HG03378 (cell line): Measurements from ENCODE around the gene GYS1.
"Not testable (repeated sequence)": the region's sequence is repeated elsewhere in the genome, so short reads cannot be mapped to it uniquely, and the experiment has no call there.

Experiments used
- ATAC-seq: cut with Tn5 transposase; IDR thresholded peaks from one replicate; pipeline ENCODE4 v1.9.1; 2021; ENCODE audit warnings: mild to moderate bottlenecking, moderate library complexity; ENCODE audit not compliant: unreplicated experiment

GYS1 gene

DNA sequence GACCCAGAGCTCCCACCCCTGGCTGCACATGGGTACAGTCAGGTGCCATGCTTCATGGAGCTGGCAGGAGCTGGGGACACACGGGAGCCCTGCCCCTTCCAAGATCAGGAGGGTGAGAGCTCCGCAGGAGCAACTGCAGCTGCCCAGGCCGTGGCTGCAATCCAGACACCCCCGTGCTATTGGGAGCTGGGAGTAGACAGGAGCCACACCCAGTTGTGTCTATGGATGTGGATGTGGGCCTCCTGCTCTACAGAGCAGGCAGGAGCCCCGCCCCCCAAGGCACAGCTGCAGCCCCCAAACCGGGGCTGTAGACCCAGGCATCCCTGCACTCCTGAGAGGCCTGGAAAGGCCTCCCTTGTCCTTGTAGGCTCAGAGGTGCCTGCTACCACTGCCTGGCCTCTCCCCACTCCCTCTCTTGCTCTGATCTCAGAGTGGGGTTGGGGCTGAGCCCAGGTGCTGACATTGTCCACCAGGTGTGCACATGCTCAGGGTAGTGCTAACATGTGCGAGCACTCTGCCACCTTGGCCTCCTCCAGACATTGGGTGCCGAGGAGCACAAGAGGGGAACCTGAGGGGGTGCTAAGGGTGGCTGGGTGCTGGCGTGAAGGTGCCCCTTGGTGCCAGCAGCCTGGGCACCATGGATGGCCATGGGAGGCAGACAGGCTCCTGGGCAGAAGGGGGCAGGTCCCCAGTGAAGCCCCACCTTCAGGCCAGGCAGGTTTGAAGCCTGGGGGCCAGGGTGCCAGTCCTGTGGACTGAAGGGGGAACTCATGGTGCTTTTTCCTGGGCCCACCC is 46.4 kb downstream of the GYS1 start:
- ATAC-seq: no peak

DNA sequence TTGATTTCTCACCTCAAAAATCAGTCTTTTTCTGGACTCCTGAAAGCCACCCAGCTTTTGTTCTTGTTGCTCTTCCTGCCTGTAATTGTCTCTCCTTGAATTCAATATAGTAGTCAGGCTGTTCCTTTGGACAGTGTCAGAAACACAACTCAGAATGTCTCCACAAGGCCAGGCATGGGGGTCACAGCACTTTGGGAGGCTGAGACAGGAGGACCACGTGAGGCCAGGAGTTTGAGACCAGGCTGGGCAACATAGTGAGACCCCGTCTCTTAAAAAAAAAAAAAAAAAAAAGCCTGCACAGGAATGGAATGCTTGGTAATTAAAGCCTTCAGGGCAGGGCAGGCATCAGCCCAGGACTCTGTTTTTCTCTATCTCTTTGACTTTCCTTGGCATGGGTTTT is 47.3 kb downstream of the GYS1 start:
- no peak for ATAC-seq

DNA sequence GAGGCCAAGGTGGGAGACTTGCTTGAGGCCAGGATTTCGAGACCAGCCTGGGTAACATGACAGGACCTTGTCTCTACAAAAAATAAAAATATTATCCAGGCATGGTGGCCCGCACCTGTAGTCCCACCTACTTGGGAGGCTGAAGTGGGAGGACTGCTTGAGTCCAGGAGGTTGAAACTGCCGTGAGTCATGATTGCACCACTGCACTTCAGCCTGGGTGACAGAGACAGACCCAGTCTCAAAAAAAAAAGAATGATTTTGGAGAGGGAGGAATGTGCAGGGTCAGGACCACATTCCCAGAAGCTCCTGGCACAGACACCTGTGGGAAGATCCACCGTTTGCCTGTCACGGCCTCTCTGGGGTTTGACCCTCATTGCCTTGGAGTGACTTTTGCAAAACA is 47.7 kb downstream of the GYS1 start:
- no peak for ATAC-seq

DNA sequence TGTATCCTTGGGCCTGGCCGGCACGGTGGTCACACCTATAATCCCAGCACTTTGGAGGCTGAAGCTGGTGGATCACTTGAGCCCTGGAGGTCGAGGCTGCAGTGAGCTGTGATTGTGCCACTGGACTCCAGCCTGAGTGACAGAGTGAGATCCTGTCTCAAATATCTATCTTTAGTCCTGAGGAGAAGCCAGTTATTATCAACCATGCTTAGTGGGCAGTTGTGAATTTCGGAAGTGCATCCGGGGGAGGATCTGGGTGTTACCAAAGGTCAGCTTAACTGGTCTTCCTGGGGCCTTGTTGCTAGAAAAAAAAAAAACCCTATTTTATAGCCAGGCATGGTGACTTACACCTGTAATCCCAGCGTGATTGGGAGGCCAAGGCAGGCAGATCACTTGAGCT is 50.0 kb downstream of the GYS1 start:
- no peak for ATAC-seq

DNA sequence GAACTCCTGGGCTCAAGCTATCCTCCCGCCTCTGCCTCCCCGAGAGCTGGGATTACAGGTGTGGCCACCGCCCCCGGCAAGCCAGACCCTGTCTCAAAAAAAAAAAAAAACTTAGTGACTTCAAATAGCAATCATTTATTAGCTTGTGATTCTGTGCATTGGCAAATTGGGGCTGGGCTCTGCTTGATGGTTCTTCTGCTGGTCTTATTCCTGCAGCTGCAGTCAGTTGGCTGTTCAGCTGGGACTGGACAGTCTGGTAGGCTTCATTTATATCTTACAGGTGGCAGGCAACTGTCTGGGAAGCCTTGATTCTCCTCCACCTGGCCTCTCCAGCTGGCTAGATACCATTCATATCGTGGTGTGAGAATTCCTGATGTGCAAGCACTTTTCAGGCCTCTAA is 52.2 kb downstream of the GYS1 start:
- ATAC-seq: no peak

DNA sequence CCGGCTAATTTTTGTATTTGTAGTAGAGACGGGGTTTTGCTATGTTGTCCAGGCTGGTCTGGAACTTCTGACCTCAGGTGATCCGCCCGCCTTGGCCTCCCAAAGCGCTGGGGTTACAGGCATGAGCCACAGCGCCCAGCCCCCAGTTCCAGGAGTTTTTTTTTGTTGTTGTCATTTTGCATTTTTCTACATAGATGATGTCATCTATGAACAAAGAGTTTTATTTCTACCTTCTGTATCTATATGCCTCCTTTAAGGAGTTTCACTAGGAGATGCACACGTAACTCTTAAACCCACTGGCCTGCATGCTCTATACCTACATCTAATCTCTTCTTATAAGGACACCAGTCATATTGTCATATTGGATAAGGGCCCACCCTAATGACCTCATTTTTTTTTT is 54.9 kb downstream of the GYS1 start:
- ATAC-seq: no peak

DNA sequence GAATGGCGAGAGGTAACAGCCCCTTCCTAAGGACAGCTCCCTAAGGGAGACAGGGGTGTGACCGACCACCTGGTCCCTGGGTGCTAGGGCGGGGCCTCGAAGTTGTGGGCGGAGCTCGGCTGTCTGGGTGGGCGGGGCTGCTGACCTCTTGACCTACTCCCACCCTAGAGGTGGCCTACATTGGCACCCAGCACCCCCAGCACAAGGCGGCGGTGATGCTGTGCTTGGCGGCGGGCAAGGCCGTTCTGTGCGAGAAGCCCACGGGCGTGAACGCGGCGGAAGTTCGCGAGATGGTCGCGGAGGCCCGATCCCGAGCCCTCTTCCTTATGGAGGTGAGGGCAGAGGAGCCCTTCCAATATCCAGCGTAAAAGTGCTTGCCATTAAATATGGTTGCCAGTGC is 57.2 kb downstream of the GYS1 start:
- ATAC-seq: no peak

DNA sequence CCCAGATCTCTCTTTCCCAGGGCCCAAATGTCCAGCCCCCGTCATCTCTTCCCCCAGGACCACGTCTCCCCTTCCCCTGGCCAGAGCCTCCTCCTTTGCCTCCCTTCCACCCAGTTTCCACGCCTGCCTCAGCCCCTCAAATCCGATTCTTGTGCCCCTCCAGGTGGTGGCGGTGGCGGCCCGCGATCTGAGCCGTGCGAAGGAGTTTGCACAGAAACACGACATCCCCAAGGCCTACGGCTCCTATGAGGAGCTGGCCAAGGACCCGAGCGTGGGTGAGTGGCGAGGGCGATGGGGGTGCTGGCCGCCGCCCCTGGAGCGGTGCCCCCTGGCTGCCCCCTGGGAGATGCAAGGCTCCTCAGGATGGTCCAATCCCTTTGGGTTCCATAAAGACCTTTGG is 58.3 kb downstream of the GYS1 start:
- ATAC-seq: no peak

DNA sequence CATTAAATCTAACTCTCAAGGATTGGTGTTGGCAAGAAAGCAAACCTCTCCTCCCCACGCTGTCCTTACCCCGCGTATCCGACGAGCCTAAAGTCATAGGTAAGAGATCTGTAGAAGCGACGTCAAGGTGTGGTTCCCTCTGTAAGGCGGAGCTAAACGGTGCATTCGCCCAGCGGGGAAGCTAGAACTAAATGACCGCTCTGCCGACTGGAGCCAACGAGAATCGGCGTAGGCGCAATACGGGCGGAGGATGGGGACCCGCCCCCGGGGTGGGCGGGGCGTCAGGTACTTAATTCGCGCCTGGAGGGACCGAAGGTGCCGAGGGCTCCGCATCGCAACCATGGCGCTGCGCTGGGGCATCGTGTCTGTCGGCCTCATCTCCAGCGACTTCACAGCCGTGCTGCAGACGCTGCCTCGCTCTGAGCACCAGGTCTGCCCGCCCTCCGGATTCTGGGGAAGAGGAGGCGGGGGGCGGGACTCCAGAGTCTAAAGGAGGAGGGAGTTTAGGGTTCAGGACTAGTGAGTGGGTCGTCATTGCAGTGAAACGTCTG is 59.7 kb downstream of the GYS1 start, which contains the start of gene DHDH:
TSS of gene DHDH (plus strand) at position 318 of the 551 bp plus-strand sequence. CDS start at position 341, 23 bp downstream.
- ATAC-seq: no peak

DNA sequence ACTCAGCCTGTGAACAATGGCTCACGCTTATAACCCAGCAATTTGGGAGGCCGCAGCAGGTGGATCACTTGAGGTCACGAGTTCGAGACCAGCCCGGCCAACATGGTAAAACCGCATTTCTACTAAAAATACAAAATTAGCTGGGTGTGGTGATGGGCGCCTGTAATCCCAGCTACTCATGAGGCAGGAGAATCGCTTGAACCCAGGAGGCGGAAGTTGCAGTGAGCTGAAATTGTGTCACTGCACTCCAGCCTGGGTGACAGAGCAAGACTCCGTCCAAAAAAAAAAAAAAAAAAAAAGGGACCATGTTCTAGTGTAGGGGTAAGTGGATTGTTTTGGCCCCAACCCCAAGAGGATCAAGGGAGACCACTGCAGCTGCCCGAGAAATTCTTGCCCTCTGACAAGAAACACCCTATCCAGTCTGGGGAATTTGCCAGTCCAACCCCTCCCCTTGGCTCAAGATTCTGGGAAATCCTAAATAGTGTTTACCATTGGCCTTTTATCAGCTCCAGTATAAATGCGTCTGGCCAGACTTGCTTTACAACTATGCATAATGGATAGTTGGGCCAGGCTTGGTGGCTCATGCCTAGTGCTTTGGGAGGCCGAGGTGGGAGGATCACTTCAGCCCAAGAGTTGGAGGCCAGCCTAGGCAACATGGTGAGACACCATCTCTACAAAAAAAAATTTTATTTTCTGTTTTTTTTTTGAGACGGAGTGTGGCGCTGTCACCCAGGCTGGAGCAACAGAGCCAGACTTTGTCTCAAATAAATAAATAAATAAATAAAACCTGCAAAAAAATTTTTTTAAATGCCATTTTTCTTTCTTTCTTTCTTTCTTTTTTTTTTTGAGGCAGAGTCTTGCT is 64.7 kb downstream of the GYS1 start:
- no peak for ATAC-seq

DNA sequence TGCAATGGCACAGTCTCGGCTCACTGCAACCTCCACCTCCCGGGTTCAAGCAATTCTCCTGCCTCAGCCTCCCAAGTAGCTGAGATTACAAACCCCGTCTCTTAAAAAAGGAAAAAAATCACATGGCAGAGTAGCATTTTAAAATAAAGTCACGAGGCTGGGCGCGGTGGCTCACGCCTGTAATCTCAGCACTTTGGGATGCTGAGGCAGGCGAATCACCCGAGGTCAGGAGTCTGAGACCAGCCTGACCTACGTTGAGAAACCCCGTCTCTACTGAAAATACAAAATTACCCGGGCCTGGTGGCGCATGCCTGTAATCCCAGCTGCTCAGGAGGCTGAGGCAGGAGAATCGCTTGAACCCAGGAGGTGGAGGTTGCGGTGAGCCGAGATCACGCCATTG is 65.4 kb downstream of the GYS1 start:
- not testable (repeated sequence) for ATAC-seq

DNA sequence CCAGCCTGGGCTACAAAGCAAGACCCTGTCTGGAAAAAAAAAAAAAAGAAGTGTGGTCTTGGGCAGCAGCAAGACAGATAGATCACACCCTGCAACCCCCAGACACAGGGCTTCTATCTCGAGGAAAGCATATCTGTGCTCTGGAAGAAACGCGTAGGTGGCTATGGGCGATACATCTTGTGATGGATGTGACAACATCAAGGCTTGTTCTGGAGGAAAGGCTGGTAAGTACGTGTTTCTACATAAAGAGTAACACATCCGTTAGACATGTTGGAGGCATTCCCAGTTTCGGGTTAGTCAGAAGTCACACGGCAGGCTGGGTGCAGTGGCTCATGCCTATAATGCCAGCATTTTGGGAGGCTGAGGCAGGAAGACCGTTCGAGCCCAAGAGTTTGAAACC is 66.2 kb downstream of the GYS1 start:
- no peak for ATAC-seq

DNA sequence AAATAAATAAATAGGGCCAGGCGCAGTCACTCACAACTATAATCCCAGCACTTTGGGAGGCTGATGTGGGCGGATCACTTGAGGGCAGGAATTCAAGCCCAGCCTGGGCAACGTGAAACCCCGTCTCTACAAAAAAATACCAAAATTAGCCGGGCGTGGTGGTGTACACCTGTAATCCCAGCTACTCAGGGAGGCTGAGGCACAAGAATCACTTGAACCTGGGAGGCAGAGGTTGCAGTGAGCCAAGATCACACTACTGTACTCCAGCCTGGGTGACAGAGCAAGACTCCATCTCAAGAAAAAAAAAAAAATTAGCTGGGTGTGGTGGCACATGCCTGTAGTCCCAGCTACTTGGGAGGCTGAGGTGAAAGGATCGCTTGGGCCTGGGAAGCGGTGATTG is 67.2 kb downstream of the GYS1 start:
- not testable (repeated sequence) for ATAC-seq

DNA sequence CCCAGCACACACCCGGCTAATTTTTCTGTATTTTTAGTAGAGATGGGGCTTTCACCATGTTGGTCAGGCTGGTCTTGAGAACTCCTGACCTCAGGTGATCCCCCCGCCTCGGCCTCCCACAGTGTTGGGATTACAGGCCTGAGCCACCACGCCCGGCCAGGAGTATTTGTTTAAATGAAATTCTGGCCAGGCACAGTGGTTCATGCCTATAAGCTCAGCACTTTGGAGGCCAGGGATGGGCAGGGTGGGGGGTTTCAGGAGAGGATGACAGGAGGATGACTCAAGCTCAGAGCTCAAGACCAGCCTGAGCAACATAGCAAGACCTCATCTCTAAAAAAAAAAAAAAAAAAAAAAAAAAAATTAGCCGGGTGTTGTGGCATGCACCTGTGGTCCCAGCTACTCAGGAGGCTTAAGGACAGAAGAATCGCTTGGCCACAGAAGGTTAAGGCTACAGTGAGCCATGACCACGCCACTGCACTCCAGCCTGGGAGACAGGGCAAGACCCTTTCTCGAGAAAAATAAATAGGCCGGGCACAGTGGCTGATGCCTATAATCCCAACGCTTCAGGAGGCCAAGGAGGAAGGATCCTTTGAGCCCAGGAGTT is 67.8 kb downstream of the GYS1 start:
- ATAC-seq: no peak

DNA sequence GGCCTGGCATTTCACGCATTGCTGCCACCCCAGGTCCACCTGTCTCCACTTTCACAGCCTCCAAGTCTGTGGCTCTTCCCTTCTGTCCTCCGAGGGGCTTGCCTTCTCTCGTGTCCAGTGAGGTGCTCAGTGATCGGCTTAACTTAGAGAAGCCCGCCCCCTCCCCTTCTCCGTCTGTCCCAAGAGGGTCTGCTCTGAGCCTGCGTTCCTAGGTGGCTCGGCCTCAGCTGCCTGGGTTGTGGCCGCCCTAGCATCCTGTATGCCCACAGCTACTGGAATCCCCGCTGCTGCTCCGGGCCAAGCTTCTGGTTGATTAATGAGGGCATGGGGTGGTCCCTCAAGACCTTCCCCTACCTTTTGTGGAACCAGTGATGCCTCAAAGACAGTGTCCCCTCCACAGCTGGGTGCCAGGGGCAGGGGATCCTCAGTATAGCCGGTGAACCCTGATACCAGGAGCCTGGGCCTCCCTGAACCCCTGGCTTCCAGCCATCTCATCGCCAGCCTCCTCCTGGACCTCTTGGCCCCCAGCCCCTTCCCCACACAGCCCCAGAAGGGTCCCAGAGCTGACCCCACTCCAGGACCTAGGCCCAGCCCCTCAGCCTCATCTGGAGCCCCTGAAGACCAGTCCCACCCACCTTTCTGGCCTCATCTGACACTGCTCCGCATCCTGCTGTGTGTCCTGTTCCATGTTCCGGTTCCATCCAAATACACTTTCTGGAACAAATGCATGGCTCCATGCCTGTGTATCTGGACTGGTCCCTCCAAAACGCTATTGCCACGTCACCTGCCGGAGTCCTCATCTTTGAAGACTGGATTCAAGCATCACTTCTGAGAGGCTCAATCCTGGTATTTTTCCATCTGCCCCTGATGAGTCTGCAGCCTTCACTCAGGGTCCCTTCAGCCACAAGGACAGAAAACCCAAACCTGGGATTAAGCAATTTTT is 70.3 kb downstream of the GYS1 start:
- ATAC-seq: no peak

DNA sequence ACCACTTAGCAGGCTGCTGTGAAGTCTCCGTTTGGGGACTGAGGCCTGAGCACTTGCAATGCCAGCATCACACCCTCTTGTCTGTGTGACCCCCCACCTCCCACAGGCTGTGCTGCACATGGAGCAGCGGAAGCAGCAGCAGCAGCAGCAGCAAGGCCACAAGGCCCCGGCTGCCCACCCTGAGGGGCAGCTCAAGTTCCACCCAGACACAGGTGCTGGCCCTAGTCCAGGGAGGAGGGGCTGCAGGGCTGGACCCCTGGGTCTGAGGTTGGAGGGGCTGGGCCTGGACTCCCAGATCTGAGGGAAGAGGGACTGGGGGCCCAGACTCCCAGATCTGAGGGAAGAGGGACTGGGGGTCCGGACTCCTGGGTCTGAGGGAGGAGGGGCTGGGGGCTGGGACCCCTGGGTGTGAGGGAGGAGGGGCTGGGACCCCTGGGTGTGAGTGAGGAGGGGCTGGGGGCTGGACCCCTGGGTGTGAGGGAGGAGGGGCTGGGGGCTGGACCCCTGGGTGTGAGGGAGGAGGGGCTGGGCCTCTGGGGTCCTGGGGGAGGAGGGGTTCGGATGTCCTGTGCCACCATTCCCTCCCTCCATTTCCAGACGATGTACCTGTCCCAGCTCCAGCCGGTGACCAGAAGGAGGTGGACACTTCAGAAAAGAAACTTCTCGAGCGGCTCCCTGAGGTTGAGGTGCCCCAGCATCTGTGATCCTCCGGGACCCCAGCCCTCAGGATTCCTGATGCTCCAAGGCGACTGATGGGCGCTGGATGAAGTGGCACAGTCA is 71.2 kb downstream of the GYS1 start:
- ATAC-seq: no peak

DNA sequence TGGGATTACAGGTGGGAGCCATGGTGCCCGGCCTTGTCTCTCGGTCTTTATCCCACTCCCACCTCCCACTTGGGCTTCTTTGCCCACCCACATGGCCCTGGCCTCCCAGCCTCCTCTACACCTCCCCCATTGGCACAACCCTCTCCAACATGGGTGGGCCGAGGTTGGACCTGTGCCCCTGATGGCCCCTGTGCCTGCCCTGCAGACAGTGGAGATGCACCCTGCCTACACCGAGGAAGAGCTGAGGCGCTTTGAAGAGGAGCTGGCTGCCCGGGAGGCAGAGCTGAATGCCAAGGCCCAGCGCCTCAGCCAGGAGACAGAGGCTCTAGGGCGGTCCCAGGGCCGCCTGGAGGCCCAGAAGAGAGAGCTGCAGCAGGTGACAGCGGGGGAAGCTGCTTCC is 72.2 kb downstream of the GYS1 start:
- ATAC-seq: no peak

DNA sequence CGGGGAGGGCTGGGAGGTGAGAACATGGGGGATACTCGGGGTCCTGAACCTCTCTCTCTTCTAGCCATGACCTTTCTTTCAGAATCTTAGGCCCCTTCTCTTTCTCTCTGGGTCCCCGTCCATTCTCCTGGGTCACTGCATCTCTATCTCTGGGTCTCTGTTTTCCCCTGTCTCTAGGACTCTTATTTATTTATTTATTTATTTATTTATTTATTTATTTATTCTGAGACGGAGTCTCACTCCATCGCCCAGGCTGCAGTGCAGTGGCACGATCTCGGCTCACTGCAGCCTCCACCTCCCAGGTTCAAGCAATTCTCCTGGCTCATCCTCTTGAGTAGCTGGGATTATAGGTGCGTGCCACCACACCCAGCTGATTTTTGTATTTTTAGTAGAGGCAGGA is 73.8 kb downstream of the GYS1 start:
- ATAC-seq: not testable (repeated sequence)

DNA sequence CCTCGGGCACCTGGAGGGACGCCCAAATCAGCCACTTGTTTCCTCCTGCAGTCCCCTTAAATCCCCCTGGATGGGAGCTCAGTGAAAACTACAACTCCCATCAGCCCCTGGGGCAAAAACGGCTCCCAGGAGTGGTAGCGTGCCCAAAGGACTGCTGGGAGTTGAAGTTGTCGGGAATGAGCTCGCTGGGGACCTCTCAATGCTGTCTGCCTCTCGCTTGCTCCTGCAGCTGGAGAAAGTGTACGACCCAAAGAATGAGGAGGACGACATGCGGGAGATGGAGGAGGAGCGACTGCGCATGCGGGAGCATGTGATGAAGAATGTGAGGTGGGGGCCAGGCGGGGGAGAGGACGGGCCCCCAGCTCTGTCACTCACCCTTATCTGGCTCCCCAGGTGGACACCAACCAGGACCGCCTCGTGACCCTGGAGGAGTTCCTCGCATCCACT is 74.3 kb downstream of the GYS1 start:
- ATAC-seq: no peak
